SK-N-MC (cell line): ENCODE results near the gene MSTN.
A peak's percentile ranks its signal among the peaks of the same experiment; 100 is the strongest.

Source experiments
- DNase-seq: peaks from one replicate; pipeline ENCODE4 v3.0.0-alpha.2; 2011; ENCODE audit warnings: low read depth, low spot score
- H3K27ac ChIP-seq: fragments of 200-600 bp; sonication (generic); 2 replicates; pipeline ENCODE4 v1.5.1; 2016; ENCODE audit warnings: mixed run types
- H3K36me3 ChIP-seq: fragments of 200-600 bp; sonication (generic); 2 replicates; pipeline ENCODE4 v1.6.1; 2017; ENCODE audit warnings: antibody characterized with exemption, low read length, mixed read lengths; ENCODE audit not compliant: insufficient read depth
- H3K4me3 ChIP-seq: fragments of 200-600 bp; sonication (generic); 2 replicates; pipeline ENCODE4 v1.5.1; 2016
- H3K9ac ChIP-seq: fragments of 200-600 bp; sonication (generic); 2 replicates; pipeline ENCODE4 v1.8.0; 2017; ENCODE audit warnings: mixed run types, mixed read lengths; ENCODE audit not compliant: insufficient read length
- H3K9me3 ChIP-seq: fragments of 200-600 bp; sonication (generic); 2 replicates; pipeline ENCODE4 v1.6.1; 2017; ENCODE audit warnings: low read depth, mild to moderate bottlenecking, antibody characterized with exemption, low read length, moderate library complexity, mixed read lengths
- EZH2 ChIP-seq: fragments of 200-600 bp; sonication (generic); IDR thresholded peaks from one replicate; pipeline ENCODE4 v1.6.1; 2017; ENCODE audit warnings: antibody characterized with exemption
- FOXP2 ChIP-seq: optimal IDR thresholded peaks from 2 replicates; pipeline ENCODE3; 2011; ENCODE audit warnings: mild to moderate bottlenecking, moderate library complexity; ENCODE audit not compliant: insufficient read depth; ENCODE audit errors: extremely low read length, control extremely low read depth
- POLR2AphosphoS5 ChIP-seq: IDR thresholded peaks from 2 replicates; pipeline ENCODE4 v1.6.1; 2012; ENCODE audit warnings: mild to moderate bottlenecking, low read depth, low read length, borderline replicate concordance

The MSTN gene

DNA sequence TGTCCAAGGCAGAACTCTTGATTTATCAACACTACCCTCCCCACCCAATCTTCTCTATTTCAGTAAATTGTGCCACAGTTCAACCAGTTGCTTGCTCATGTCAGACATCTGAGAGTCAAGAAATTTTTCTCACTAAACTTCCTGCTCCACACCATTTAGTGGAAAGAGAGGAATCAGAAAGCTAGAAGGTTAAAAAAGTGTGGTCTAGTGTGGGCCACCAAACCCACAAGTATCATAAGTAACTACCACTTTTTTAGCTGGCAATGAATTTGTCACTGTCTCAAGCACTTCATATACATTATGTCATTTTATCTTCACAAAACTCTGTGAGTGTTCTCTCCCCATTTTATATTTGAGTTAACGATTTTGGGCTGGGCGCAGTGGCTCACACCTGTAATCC, 16.6 kb upstream of the MSTN start:
- no peaks in the 10 kb centered on the region for H3K36me3 ChIP-seq
- no peak overlapping the region for H3K9ac ChIP-seq
- H3K4me3 ChIP-seq: no peak overlapping the region
- peaks cover 6% of the 10 kb centered on the region; the same call in 1 of the 2 replicates for H3K9me3 ChIP-seq
- no peak for DNase-seq
- H3K27ac ChIP-seq: no peak overlapping the region
- TF ChIP-seq POLR2AphosphoS5: no peak
- no peak for TF ChIP-seq FOXP2
- no peak for TF ChIP-seq EZH2

DNA sequence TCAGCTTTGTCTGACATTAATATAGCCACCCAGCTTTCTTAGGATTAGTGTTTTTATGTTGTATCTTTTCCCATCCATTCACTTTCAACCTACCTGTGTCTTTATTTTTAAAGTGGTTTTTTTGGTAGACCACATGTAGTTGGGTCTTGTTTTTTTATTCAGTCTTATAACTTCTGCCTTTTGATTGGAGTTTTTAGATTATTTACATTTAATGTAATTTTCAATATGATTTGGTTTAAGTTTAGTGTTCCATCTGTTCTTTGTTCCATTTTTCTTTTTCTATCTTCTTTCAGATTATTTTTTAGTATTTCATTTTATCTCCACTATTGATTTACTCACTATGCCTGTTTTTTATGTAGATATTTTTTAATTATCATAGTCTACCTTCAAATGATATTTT, 13.1 kb upstream of the MSTN start:
- no peak overlapping the region for H3K9ac ChIP-seq
- TF ChIP-seq FOXP2 (no peak), POLR2AphosphoS5 (no peak), EZH2 (no peak)
- H3K4me3 ChIP-seq: no peak overlapping the region
- H3K9me3 ChIP-seq: peaks cover 6% of the 10 kb centered on the region; the same call in 1 of the 2 replicates
- no peak overlapping the region for H3K27ac ChIP-seq
- no peak for DNase-seq
- no peaks in the 10 kb centered on the region for H3K36me3 ChIP-seq

DNA sequence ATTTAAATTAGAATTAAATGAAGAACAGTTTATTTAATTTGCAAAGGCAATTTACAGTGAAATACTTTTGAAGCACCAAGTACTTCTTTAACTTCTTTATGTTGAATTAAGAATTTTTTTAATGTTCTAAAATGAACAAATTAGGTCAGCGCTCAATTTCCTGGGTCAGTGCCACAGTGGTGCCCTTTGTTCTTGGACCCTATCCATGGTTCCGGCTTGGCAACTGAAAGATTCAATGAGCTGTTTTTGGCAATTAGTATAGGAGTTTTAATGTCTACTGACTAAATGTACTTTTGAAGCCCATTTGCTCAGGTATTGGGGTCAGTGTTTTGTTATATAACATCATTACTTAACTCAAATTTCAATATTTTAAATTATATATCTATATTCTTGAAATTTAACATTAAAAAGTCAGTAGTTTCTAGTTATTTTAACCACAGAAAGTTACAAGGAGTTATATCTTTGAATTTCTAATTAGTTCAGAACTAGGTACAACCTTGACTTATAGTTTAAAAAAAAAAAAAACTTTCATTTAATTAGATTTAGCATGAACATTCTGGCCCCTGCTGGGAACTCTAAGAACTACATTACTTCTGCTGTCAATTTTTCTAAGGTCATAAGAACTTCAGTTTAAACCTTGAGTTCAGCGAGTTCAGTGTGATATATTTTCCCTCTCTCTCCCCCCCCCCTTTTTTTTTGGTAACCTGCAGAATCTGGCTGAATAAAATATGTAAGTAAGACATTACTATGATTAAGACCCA, 7.6 kb upstream of the MSTN start:
- peak; percentile 64 for DNase-seq
- Histone ChIP-seq H3K9me3 (no peaks in the 10 kb centered on the region), H3K4me3 (no peak overlapping the region), H3K27ac (no peak overlapping the region), H3K9ac (no peak overlapping the region), H3K36me3 (no peaks in the 10 kb centered on the region)
- TF ChIP-seq FOXP2 (no peak), POLR2AphosphoS5 (no peak), EZH2 (no peak)

DNA sequence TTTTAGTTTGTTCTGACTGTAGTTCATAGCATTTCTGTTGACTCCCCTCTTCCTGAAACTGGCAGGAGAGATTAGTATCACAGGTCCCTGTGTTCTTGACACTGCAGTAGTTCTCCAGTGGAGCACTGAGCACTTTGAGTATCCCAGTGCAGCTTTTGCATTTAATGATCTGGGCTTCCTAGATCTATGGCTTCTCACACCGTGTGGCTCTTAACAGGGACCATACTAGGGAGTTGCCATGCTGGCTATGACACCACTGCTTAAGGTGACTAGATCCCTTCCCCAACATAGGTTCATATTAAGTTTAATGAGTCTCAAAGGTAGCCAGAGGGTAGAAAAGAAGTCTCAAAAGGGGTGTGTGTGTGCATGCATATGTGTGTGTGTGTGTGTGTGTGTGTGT, 6.2 kb upstream of the MSTN start:
- Histone ChIP-seq H3K36me3 (no peaks in the 10 kb centered on the region), H3K9me3 (no peaks in the 10 kb centered on the region), H3K4me3 (no peak overlapping the region), H3K27ac (no peak overlapping the region), H3K9ac (no peak overlapping the region)
- DNase-seq: no peak
- TF ChIP-seq POLR2AphosphoS5 (no peak), EZH2 (no peak), FOXP2 (no peak)

DNA sequence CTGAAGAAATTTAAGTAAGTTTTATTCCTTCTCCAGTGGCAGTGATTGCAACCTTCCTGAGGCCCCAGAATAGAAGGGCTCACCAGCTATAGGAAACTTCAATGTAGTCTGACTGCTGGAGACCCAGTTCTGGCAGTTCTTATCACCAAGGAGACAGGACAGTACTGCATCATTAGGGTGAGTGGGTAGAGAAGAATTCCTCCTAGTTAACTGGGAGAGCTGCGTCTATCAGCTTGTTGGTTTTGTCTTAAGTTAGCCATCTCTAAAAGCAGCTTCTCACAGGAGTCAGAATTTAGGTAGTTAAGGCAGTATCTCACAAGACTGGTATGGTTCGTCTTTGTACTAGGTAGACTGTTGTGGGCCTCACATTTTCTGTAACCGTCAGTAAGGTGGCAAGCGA, 3.3 kb upstream of the MSTN start:
- no peak for DNase-seq
- Histone ChIP-seq H3K4me3 (no peak overlapping the region), H3K27ac (no peak overlapping the region)

DNA sequence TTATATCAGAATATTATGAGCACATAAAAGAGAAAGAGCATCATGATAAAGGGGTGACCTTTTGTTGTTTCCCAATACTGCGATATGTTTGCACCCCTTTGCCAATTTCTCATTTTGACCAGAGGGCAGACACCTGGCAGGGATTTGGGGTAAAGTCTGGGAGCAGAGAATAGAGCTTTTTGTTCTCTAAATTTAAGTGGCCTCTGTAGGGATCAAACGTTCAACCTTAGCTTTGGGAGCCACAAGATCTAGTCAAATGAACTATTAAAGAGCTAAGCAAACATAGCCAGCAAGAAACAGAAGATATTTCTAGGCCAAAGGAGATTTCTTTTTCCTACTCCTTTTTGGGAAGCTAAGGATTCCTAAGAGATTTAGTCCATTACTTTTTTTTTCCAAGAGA, 1.1 kb upstream of the MSTN start:
- H3K4me3 ChIP-seq: no peak overlapping the region
- DNase-seq: no peak
- no peak overlapping the region for H3K9ac ChIP-seq
- H3K27ac ChIP-seq: no peak overlapping the region
- no peaks in the 10 kb centered on the region for H3K9me3 ChIP-seq
- H3K36me3 ChIP-seq: no peaks in the 10 kb centered on the region
- no peak for TF ChIP-seq POLR2AphosphoS5

More for the DNA sequence above, 3.3 kb upstream of the MSTN start:
- H3K9ac ChIP-seq: no peak overlapping the region
- no peaks in the 10 kb centered on the region for H3K36me3 ChIP-seq
- TF ChIP-seq EZH2 (no peak), FOXP2 (no peak), POLR2AphosphoS5 (no peak)
- no peaks in the 10 kb centered on the region for H3K9me3 ChIP-seq

DNA sequence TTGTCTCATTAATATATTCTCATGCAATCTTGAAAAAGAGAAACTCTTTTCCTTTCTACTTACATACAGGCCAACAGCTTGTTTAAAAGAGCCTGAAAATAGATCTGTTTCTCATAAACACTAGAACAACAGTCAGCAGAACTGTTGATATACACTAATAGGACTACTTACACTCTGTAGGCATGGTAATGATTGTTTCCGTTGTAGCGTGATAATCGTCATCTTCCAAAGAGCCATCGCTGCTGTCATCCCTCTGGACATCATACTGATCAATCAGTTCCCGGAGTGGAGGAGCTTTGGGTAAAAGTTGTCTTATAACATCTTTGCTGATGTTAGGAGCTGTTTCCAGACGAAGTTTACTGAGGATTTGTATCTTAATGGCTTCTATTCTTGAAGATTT, 476 bp downstream of the MSTN start:
- peak overlapping the region; percentile 65 for H3K4me3 ChIP-seq
- H3K9ac ChIP-seq: peak overlapping the region; percentile 7
- TF ChIP-seq POLR2AphosphoS5 (no peak), FOXP2 (no peak), EZH2 (no peak)
- no peaks in the 10 kb centered on the region for H3K36me3 ChIP-seq
- H3K9me3 ChIP-seq: no peaks in the 10 kb centered on the region
- H3K27ac ChIP-seq: peak overlapping the region; percentile 6; the same call in 1 of the 2 replicates
- DNase-seq: no peak

DNA sequence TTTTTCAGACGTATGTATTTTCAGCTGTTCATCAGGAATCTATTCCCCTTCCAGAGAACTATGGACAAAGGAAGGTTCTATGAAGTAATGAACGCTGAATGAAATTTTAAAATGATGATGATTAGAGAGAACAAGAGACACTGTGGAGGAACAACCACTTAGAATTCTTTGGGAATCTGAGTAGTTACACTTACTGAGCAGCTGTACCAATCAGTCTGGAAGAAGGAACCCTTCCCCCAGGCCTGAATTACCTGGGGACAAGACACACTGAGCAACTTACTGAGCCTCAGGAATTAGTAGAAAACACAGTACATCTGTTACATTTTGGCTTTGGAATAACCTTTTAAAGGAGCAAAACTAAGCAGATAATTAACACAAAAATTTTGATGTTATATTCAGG, 1.9 kb downstream of the MSTN start:
- DNase-seq: no peak
- H3K9ac ChIP-seq: no peak overlapping the region
- no peaks in the 10 kb centered on the region for H3K9me3 ChIP-seq
- H3K36me3 ChIP-seq: no peaks in the 10 kb centered on the region
- TF ChIP-seq FOXP2: no peak
- no peak overlapping the region for H3K27ac ChIP-seq
- H3K4me3 ChIP-seq: no peak overlapping the region

DNA sequence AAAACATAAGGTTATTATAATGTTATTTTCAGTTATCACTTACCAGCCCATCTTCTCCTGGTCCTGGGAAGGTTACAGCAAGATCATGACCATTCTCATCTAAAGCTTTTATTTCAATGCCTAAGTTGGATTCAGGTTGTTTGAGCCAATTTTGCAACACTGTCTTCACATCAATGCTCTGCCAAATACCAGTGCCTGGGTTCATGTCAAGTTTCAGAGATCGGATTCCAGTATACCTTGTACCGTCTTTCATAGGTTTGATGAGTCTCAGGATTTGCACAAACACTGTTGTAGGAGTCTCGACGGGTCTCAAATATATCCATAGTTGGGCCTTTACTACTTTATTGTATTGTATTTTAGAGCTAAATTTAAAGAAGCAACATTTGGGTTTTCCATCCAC, 2.5 kb downstream of the MSTN start:
- TF ChIP-seq EZH2 (no peak), FOXP2 (no peak), POLR2AphosphoS5 (no peak)
- H3K36me3 ChIP-seq: no peaks in the 10 kb centered on the region
- DNase-seq: no peak
- no peak overlapping the region for H3K27ac ChIP-seq
- H3K9ac ChIP-seq: no peak overlapping the region
- H3K4me3 ChIP-seq: no peak overlapping the region
- H3K9me3 ChIP-seq: no peaks in the 10 kb centered on the region

DNA sequence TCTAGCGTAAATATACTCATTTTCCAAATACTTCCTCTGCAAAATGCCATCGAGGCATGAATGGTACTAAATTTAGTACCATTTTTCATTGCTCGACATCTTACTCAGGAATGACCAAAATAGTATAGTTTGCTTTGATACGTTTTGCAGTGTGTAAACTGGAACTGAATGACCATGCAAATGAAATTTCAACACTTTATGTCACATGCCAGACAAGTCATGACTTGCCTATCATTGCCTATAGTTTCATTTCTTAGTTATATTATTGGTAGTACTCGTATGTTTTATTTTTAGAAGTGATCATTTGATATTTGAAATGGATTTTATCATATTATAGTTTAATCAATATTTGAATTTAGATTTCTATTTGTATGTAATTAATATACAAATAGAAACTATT, 9.1 kb downstream of the MSTN start:
- no peak for TF ChIP-seq FOXP2
- TF ChIP-seq POLR2AphosphoS5: no peak
- no peak for TF ChIP-seq EZH2
- DNase-seq: no peak
- Histone ChIP-seq H3K9ac (no peak overlapping the region), H3K4me3 (no peak overlapping the region), H3K36me3 (no peaks in the 10 kb centered on the region), H3K9me3 (no peaks in the 10 kb centered on the region), H3K27ac (no peak overlapping the region)
